GM18520 (cell line): Measurements from ENCODE around the gene CD226.
"Not testable (repeated sequence)": the region's sequence is repeated elsewhere in the genome, so short reads cannot be mapped to it uniquely, and the experiment has no call there.

Experiments used
- ATAC-seq: cut with Tn5 transposase; IDR thresholded peaks from one replicate; pipeline ENCODE4 v1.9.1; 2021; ENCODE audit not compliant: unreplicated experiment

The CD226 gene

DNA sequence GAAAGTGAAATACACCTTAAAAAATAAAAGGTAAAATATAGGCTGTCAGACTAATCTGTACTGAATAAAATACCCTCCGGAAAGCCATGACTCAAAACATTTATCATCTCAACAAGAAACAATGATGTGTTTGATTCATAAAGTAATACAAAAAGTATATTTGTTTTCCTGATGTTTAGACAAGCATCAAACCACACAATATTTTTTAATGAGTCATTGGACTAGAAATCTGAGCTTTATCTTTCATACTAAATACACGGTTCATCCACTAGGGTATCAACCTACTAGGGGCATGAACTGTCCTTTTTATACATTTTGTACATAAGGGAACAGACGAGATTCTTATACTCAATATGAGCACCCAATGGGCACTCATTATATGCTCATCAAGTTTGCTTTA lies 31.3 kb downstream of the CD226 start:
- ATAC-seq = no peak

DNA sequence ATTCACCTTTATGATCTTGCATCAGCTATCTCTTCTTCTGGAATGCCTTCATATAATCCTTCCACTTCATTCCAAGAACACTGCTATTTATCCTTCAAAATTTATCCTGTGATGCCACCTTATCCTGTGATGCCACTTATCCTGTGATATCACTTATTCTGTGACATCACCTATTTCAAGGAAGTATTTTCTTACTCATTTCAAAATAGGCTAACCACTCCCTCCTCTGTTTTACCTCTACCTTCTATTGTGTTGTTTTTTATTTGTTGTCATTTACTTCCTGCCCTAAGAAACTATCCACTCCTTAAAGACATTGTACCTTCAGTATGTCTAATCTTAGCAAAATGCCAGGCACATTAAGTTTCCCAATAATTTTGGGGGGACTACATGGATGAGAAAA lies 38.8 kb downstream of the CD226 start:
- ATAC-seq = no peak

DNA sequence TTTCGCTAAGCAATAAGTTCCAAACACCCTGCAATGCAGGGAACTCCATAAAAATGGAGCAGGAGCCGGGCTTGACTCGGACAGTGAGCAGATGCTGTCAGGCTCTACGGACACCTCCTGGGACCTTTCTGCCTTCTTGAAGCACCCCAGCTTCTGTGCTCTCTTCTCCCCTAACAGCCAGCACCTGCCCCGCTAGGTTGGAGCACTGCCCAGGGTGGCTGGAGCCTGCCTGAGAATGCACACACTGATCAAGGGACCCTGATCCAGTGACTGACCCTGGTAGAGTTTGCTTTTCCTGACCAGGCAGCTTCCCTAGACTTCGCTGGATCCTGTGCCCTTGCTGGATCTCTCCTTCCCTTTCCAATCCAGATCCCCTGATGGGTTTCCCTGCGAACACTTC lies 40.9 kb downstream of the CD226 start:
- no peak for ATAC-seq

DNA sequence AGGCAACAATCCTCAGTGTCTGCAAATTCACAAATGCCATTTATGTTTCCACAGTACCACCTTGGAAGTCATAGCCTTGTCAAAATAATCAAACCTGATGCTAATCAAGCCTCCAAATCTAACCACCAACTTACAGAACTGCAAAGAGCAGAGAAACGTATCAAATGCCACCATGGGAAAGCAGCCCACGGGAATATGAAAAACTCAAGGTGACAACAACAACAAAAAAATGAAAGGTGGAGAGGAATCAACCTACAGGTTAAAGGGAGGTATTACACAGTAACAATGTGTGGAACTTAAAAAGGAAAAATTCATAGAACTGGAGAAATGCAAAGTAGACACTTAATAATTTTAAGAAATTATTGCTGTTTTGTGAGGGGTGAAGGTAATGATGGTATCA lies 46.7 kb downstream of the CD226 start:
- no peak for ATAC-seq

DNA sequence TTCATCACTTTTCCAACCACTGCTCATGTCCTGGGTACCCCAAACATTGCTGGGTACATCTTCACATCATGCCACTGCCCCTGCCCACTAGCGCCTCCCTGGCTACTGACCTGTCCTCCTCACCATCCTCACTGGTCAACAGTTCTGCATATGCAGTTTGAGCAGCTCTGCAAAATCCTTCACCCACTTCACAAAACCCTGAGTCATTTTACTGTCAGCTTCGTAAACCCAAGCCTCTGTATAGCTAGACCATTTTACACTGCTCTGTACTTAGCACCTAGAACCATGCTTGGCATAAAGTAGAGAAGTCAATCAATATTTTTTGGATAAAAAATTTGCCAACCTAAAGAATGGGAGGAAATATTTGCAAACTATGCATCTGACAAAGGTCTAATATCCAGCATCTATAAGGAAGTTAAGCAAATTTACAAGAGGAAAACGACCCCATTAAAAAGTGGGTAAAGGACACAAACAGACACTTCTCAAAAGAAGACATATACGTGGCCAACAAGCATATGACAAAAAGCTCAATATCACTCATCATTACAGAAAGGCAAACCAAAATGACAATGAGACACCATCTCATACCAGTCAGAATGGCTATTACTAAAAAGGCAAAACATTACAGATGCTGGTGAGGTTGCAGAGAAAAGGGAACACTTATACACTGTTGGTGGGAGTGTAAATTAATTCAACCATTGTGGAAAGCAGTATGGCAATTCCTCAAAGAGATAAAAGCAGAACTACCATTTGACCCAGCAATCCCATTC lies 48.3 kb downstream of the CD226 start:
- ATAC-seq = not testable (repeated sequence)

DNA sequence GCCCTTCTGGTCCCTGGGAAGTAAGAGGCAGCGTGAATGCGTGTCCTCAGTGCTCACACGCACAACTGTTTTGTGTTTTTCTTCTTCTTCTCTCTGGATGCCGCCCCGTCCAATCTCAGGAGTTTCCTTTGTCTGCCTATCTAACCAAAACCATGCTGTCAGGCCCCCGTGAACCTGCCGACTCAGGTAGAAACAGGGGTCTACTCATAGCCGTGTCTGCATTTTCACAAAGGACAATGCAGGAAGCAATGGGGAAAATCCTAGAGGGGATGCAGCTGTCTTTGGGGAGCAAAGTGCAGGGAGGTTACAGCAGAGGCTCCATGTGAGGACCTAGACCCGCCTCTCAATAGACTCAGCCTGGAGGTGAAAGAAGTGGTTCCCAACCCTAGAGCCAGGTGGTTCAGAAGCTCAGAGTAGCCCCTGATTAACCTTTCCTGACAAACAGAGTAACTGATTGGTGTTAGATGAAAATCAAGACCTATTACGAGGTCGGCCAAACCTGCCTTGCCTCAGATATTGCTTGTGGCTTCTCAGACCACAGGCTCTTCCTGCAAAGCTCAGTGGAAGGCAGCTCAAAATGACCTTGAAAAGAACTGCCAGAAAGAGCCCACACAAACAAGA lies 49.3 kb downstream of the CD226 start:
- no peak for ATAC-seq

DNA sequence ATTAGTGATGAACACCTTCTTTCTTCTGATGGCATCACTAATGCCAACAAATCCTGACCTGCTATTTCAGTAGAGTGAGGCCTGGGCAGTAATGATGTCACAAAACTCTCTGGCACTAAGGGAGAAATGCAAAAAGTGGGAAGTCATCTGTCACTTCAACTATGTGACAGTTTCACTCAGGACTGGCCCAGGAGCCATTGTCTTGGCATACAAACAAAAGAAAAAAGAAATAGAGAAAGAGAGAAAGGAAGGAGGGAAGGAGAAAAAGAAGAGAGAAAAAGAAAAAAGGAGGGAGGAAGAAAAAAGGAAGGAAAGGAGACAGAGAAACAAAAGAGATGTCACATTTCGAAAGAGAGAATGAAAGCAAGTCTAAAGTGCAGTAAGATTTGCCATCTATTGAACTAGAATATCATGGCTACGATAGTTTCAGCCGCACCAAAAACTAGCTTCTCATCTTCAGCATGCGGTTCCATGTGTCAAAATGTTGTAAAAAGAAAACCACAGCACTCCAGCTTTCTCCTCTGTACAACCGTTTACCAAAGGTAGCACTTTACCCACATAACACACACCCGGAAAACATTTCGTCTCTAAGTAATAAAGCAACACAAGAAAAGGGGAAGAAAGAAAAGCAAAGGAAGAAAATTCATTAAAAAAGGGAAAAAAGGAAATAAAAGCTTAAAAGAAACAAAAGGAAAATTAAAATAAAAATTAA lies 50.1 kb downstream of the CD226 start:
- ATAC-seq = peak; percentile 47

DNA sequence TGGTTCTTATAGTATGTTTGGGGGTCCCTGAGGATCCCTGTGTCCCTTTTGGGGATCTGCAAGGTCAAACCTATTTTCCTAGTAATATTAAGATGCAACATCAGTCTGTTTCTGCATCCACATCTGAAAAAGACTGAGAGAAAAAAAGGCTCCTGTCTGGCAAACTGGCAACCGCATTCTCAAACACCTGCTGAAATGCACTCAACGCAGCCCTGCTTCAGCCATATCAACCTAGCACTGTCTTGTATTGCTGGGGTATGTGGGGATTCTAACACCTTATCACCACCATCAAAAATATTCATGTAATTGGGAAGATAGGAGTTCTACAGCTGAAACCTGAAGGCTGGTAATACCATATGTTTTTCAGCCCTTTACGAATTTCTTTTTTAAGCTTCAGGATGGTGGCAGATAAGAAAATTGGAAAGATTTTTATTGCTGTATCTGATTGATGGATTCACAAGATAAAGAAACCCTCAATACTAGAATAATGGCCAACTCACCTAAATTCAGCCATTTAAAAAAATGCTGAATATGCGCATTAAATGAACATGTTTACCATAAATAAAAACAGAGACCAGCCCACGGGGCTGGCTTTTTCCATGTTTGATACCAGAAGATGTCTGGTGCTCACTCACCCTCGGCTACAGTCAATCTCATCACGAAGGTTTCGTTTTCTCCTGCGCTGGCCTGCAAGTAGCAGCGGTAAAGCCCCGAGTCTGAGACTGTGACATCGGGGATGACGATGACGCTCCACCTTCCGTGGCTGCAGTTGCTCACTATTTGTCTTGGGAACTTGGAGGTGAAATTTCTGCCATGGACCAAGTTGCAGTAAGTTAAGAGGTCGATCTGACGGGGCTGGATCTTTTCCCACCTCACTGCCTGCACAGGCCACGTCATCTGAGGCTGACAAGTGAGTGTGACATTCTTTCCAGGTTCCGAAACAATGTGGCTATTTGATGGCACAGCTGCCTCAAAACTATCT lies 52.3 kb downstream of the CD226 start:
- no peak for ATAC-seq

DNA sequence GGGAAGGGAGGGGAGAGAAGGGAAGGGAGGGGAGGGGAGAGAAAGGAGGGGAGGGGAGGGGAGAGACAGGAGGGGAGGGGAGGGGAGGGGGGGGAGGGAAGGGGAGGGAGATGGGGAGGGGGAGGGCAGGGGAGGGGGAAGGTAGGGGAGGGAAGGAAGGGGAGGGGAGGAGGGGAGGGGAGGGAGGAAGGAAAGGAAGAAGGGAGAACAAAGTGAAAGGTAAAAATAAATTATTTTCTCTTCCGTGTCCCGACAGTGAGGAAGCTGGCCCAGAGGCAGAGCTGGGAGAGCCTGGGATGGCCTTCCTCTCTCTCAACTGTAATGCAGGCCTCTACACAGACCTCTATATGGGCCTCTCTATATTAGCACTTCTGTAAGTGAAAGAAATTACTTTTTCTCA lies 53.2 kb downstream of the CD226 start:
- no peak for ATAC-seq

DNA sequence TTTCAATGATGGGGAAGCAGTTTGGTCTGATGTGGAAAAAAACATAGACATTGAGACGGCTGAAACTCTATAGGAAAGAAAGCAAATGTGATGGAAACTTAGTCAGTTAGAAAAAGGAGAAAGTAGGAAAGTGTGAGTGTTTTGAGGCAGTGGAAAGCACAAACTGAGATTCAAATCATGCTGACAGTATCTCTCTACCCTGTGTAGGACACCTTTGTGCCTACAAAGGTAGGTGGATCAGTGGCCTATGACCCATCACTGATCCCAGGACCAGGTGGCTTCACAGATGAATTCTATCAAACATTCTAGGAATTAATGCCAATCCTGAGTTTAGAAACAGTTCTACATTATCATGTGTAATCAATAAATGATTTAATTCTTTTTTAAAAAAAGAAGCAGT lies 57.1 kb downstream of the CD226 start:
- ATAC-seq = no peak

DNA sequence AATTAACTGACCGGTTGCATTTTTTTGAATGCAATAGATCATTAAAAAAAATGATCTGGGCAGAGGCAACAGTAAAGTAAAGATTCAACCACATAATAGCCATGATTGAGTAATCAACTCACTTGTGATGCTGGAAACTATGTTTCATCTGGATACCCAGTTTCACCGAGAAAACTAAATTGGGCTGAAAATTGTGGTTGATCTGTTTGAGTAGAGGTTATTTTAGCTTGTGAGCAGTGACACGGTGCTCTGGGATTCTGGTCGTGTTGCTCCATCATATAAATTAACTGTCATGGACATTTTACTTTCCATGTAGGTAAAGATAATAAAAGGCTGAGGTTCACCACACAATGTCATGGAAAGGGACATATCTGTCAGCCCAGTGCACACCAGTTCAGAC lies 58.7 kb downstream of the CD226 start:
- ATAC-seq = no peak

DNA sequence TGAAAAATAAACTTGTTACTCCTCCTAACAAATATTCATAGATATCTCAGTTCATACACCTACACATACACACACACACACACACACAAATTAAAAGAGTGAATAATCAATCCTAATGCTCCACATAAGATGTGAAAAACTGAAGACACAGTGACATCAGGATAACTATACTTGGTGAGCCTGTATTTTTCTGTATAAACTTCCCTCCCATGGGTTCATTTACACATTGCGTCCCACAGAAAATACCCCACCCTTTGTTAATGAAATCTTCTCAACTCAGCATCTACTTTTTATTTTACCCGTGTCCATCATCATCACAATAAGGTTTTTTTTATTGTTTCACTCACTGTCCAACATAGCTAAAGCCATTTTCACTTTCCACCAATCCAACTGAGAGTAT lies 60.4 kb downstream of the CD226 start:
- ATAC-seq = no peak

DNA sequence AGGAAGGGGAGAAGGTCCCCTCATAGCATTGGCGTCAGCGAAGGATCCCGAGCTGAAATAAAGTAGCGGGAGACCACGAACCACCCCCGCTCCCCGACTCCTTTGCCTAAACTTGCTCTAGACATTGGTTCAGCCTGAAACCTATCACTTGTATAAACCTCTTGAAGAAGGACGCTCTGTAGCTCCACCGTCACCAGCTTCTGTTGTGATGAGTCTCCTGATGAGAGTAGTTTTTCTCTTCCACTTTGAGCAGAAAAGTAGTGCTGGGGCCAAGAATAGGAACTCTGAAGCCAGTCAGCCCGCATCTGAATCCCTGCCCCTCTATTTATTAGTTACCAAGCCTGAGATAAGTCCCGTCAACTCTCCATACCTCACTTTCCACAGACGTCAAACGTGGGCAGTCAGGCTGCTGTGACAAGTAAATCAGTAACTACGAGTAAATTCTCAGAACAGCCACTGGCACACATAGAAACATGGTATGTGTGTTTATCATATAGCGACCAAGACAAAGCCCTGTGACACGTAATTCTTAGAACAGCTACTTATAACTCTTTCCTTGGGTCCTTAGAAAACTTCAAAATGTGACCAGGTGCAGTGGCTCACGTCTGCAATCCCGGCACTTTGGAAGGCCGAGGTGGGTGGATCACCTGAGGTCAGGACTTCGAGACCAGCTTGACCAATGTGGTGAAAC lies 61.7 kb downstream of the CD226 start:
- peak; percentile 91 for ATAC-seq

DNA sequence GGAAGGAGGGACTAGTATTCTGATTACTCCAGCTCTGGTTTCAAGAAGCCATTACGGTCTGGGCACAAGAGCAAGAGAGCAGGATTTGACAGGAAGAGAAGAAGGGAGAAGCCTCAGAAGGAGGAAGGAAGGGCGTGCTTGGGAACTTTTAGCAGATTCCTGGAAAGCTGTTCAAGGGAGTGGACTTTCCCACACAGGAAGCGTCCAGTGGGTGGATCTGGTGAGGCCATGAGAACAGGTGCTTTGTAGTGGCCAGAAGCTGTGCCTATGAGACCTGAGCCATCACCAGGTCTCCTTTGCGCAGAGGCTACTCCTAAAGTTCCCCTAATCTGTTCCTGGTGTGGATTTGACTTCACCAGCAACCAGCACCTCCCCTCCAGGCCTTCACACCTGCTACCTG lies 62.3 kb downstream of the CD226 start:
- no peak for ATAC-seq

DNA sequence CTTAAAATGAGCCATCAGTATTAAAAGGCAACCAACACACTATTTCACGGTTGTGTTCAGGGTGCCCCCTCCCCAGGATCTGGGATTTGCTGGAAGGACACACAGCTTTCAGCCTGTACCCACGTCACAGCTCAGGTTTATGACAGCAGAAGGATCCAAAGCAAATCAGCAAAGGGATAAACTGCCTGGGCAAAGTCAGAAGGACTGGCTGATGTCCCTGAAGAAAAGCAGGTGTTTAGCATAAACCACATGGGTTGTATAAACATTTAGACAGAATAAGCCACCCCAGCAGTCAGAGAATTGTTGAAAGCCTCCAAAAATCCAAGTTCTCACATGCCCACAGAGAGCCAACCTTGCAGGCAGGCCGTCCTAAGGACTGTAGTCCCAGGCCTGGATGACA lies 63.9 kb downstream of the CD226 start:
- ATAC-seq = no peak

DNA sequence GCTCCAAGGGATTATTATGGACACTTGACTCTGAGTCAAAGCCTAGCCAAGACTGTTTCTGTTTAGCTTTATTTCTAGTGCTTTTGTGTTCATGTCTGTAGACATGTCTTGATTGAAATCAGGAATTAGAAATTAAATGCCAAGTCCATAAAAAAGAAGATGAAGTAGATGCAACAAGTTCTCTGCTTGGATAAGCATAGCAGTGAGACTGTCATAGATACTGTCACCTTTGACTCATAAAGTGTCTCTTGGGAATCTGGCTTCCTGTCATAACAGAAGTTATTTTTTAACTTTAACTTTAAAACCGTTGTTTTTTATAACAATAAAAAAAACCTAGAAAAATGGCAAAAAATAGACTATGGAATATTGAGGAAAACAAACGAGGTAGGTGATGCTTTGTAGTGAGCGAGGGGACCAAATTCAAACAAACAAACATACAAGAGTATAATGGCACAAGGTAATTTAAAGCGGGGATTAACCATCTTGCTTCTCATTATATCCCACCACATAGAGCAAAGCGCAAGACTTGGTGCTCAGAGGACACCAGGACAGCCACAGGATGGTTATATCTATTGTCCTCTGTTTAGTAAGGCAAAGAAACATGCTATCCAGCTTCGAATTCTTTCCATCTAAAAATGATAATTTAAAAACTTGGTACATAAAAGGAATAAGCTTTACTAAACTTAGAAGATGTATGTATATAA lies 64.6 kb downstream of the CD226 start:
- ATAC-seq = peak; percentile 27

DNA sequence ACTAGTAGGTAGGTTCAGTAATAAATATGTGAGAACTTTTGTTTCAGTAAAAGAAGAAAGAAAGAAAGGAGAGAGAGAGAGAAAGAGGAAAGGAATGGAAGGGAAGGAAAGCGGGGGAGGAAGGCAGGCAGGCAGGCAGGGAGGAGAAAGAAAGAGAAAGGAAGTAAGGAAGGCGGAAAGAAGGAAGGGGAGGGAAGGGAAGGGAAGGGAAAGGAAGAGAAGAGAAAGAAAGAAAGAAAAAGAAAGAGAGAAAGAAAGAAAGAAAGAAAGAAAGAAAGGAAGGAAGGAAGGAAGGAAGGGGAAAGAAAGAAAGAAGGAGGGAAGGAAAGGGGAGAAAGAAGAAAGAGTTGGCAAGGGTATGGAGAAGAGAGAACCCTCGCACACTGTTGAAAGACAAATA lies 67.6 kb downstream of the CD226 start:
- ATAC-seq = no peak

DNA sequence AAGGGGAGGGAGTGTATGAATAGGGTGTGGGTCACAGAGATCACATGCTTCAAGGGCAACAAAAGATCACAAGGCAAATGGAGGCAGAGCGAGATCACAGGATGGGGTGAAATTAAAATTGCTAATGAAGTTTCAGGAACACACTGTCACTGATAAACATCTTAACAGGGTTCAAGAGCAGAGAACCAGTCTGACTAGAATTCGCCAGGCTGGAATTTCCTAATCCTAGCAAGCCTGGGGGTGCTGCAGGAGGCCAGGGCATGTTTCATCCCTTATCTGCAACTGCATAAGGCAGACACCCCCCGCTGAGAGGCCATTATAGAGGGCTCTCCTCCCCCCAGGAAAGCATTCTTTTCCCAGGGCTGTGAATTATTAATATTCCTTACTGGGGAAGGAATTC lies 68.6 kb downstream of the CD226 start:
- ATAC-seq = not testable (repeated sequence)

DNA sequence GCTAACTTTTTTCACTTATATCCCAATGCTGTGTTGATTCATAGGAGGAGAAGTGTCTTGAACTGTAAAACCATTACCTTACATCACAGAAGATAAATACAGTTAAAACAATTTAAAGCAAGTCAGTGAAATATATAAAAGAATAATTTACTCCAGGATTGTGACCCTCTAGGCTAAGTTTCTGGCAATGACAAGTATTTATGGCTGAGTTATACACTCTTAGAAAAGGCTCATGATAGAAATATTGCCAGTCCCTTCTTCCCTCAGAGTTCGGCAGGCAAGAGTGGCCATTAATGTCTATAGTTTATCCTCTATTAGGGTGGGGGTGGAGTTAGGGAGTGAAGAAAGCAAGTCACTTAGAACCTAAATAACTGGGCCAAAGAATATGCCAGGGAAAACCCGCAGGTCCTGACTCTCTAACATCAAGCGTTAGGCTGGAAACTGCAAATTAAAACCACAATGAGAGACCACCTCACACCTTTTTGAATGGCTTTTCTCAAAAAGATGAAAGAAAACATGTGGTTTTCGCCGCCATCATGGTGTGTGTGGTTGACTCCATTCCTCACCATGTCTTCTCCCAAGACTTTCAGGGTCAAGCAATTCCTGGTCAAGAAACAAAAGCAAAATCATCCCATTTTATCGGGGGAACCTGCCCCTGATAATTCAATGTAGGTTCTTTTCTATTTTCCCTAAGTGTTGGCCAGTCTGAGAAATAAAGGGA lies 69.3 kb downstream of the CD226 start:
- no peak for ATAC-seq
